OCI-LY3 (cell line): ENCODE results near the gene NDST1.

Source experiments
- H2AFZ ChIP-seq: fragments of 200-600, 300-600 bp; shearing (Covaris generic); 2 replicates; pipeline ENCODE4 v1.6.0; 2014; ENCODE audit warnings: antibody characterized with exemption, low read depth, low read length
- H3K27ac ChIP-seq: fragments of 200-600, 300-600 bp; sonication (generic); 2 replicates; pipeline ENCODE4 v1.5.1; 2014; ENCODE audit warnings: mild to moderate bottlenecking, low read length, moderate library complexity, mixed read lengths
- H3K27me3 ChIP-seq: fragments of 200-600, 300-600 bp; sonication (generic); 2 replicates; pipeline ENCODE4 v1.6.1; 2014; ENCODE audit warnings: low read depth, low read length, mixed read lengths
- H3K36me3 ChIP-seq: fragments of 200-600, 300-600 bp; sonication (generic); replicated peaks from 2 replicates; pipeline ENCODE3; 2014; ENCODE audit warnings: low read depth, low read length, mixed read lengths
- H3K4me1 ChIP-seq: fragments of 300-600, 200-600 bp; sonication (generic); 2 replicates; pipeline ENCODE4 v1.6.1; 2014; ENCODE audit warnings: low read length, mixed read lengths
- H3K4me2 ChIP-seq: fragments of 200-600, 300-600 bp; sonication (generic); 2 replicates; pipeline ENCODE4 v1.6.1; 2014; ENCODE audit warnings: low read length, mixed read lengths
- H3K4me3 ChIP-seq: fragments of 300-600, 200-600 bp; sonication (generic); 2 replicates; pipeline ENCODE4 v1.5.1; 2014; ENCODE audit warnings: antibody characterized with exemption, mild to moderate bottlenecking, low read length, moderate library complexity
- H3K79me2 ChIP-seq: fragments of 300-600, 200-600 bp; shearing (Covaris generic); 2 replicates; pipeline ENCODE4 v1.6.1; 2014; ENCODE audit warnings: mild to moderate bottlenecking, low read length, mixed read lengths
- H3K9ac ChIP-seq: fragments of 300-600, 200-600 bp; shearing (Covaris generic); 2 replicates; pipeline ENCODE4 v1.6.0; 2014; ENCODE audit warnings: mild to moderate bottlenecking, low read length, moderate library complexity
- H3K9me3 ChIP-seq: fragments of 200-600, 300-600 bp; shearing (Covaris generic); 2 replicates; pipeline ENCODE4 v1.6.1; 2014; ENCODE audit warnings: low read length, mixed read lengths; ENCODE audit not compliant: insufficient read depth
- H4K20me1 ChIP-seq: fragments of 200-600, 300-600 bp; sonication (generic); 2 replicates; pipeline ENCODE4 v1.6.1; 2016; ENCODE audit warnings: low read length, mixed read lengths; ENCODE audit not compliant: insufficient read depth
- CTCF ChIP-seq: fragments of 200-600, 300-600 bp; sonication (generic); IDR thresholded peaks from 2 replicates; pipeline ENCODE4 v1.5.1; 2014; ENCODE audit warnings: antibody characterized with exemption, low read length, low read depth
- EZH2phosphoT487 ChIP-seq: fragments of 200-600 bp; shearing (Covaris generic); IDR thresholded peaks from 2 replicates; pipeline ENCODE4 v1.6.1; 2018; ENCODE audit warnings: antibody characterized with exemption, mixed run types, low read depth

Gene NDST1

GRCh38 chr5:150551066-150551465 is 43.1 kb downstream of the NDST1 start:
- peaks cover 2% of the 10 kb centered on the region for H3K36me3 ChIP-seq

GRCh38 chr5:150553402-150553801 is 45.5 kb downstream of the NDST1 start:
- H3K79me2 ChIP-seq, result no peaks in the 10 kb centered on the region
- no peaks in the 10 kb centered on the region for H4K20me1 ChIP-seq
- H3K9me3 ChIP-seq, result no peaks in the 10 kb centered on the region
- no peak overlapping the region for H3K4me3 ChIP-seq
- peaks cover 2% of the 10 kb centered on the region for H3K36me3 ChIP-seq
- H2AFZ ChIP-seq, result no peak overlapping the region
- H3K27me3 ChIP-seq, result no peaks in the 10 kb centered on the region
- no peak overlapping the region for H3K27ac ChIP-seq
- H3K4me1 ChIP-seq, result no peaks in the 10 kb centered on the region
- no peak overlapping the region for H3K9ac ChIP-seq
- no peak overlapping the region for H3K4me2 ChIP-seq
- TF ChIP-seq EZH2phosphoT487 (no peak), CTCF (no peak)

More at GRCh38 chr5:150551066-150551465, 43.1 kb downstream of the NDST1 start:
- H3K9me3 ChIP-seq, result no peaks in the 10 kb centered on the region
- H3K27me3 ChIP-seq, result no peaks in the 10 kb centered on the region
- no peak overlapping the region for H2AFZ ChIP-seq
- TF ChIP-seq CTCF (no peak), EZH2phosphoT487 (no peak)
- no peaks in the 10 kb centered on the region for H4K20me1 ChIP-seq
- H3K27ac ChIP-seq, result no peak overlapping the region
- no peaks in the 10 kb centered on the region for H3K79me2 ChIP-seq
- H3K4me2 ChIP-seq, result no peak overlapping the region
- H3K4me1 ChIP-seq, result no peaks in the 10 kb centered on the region
- no peak overlapping the region for H3K4me3 ChIP-seq
- no peak overlapping the region for H3K9ac ChIP-seq

- H3K4me3 ChIP-seq, result no peak overlapping the region
- no peaks in the 10 kb centered on the region for H3K9me3 ChIP-seq
- H3K79me2 ChIP-seq, result no peaks in the 10 kb centered on the region
- no peaks in the 10 kb centered on the region for H3K4me1 ChIP-seq
- H2AFZ ChIP-seq, result no peak overlapping the region
- H3K9ac ChIP-seq, result no peak overlapping the region
- TF ChIP-seq EZH2phosphoT487 (no peak), CTCF (no peak)
- H3K36me3 ChIP-seq, result peaks cover 2% of the 10 kb centered on the region
- no peak overlapping the region for H3K4me2 ChIP-seq
- H3K27me3 ChIP-seq, result no peaks in the 10 kb centered on the region
- H3K27ac ChIP-seq, result no peak overlapping the region
- no peaks in the 10 kb centered on the region for H4K20me1 ChIP-seq
Measured at GRCh38 chr5:150553911-150554310, 46.0 kb downstream of the NDST1 start.

- no peak for TF ChIP-seq EZH2phosphoT487
- TF ChIP-seq CTCF, result no peak
- Histone ChIP-seq H2AFZ (no peak overlapping the region), H3K27me3 (no peaks in the 10 kb centered on the region), H3K9ac (no peak overlapping the region), H4K20me1 (no peaks in the 10 kb centered on the region), H3K9me3 (no peaks in the 10 kb centered on the region), H3K4me2 (no peak overlapping the region), H3K27ac (no peak overlapping the region), H3K36me3 (peaks cover 2% of the 10 kb centered on the region), H3K4me3 (no peak overlapping the region), H3K79me2 (no peaks in the 10 kb centered on the region), H3K4me1 (no peaks in the 10 kb centered on the region)
Measured at GRCh38 chr5:150554857-150555256, 46.9 kb downstream of the NDST1 start.
